ACHN (cell line): ENCODE data around the gene CTSA.
A peak's percentile ranks its signal among the peaks of the same experiment; 100 is the strongest.
"Not testable (repeated sequence)": the region's sequence is repeated elsewhere in the genome, so short reads cannot be mapped to it uniquely, and the experiment has no call there.

Source experiments
- DNase-seq: peaks from one replicate; pipeline ENCODE4 v3.0.0-alpha.2; 2015
- in situ Hi-C: cut with HindIII; loops from 2 replicates; pipeline ENCODE4 v1.10.0; 2017; ENCODE audit warnings: low sequenced_read_pairs, low pct_ligation_motif_present, low pct_unique_long_range_greater_than_20kb

The CTSA gene

DNA sequence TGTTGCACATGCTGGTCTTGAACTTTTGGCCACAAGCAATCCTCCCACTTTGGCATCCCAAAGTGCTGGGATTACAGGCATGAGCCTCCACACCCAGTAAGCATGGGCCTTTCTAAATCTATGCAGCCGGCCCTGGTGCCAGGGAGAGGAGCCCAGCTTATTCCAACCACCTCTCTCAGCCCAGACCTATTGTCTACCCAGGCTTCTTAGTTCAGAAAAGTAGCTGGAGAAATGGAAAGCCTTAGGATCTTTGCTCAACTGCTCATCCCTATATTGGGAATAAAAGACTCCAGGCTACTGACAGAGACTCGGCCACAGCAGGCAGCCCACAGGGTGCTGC, 35.6 kb downstream of the CTSA start:
- no peak for DNase-seq
- in situ Hi-C loops = no loop called here

DNA sequence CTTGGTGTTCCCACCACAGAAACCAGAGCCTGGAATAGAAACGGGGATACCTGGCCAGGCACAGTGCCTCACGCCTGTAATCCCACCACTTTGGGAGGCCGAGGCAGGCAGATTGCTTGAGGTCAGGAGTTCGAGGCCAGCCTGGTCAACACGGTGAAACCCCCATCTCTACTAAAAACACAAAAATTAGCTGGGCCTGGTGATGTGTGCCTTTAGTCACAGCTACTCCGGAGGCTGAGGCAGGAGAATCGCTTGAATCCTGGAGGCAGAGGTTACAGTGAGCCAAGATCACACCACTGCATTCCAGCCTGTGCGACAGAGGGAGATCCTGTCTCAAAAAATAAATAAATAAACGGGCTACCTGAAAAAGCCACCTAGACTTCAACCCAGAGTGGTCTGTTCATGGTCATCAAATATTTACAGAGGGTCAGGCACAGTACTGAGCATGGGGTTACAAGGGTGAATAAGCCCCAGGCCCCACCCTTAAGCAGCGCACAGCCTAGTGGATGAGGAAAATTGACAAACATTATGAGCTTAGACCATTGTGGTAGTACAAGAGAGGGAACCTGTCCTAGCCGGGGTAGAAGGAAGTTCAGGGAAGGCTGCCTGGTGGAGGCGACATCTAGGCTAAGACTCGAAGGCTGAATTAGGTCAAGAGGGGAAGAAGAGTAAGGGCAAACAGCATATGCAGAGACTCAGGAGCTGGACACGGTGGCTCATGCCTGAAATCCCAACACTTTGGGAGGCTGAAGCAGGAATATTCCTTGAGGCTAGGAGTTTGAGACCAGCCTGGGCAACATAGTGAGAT, 36.1 kb downstream of the CTSA start:
- in situ Hi-C loops = no loop called here
- no peak for DNase-seq

DNA sequence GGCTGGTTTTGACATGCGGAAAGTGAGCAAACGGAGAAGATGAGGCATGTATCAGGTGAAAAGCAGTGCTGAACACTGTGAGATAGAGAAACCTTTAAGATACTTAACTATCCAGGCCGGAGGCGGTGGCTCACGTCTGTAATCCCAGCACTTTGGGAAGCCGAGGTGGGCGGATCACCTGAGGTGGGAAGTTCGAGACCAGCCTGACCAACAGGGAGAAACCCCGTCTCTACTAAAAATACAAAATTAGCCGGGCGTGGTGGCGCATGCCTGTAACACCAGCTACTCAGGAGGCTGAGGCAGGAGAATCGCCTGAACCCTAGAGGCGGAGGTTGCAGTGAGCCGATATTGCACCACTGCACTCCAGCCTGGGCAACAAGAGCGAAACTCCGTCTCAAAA, 40.5 kb downstream of the CTSA start:
- DNase-seq, in situ Hi-C loops: not testable (repeated sequence)

DNA sequence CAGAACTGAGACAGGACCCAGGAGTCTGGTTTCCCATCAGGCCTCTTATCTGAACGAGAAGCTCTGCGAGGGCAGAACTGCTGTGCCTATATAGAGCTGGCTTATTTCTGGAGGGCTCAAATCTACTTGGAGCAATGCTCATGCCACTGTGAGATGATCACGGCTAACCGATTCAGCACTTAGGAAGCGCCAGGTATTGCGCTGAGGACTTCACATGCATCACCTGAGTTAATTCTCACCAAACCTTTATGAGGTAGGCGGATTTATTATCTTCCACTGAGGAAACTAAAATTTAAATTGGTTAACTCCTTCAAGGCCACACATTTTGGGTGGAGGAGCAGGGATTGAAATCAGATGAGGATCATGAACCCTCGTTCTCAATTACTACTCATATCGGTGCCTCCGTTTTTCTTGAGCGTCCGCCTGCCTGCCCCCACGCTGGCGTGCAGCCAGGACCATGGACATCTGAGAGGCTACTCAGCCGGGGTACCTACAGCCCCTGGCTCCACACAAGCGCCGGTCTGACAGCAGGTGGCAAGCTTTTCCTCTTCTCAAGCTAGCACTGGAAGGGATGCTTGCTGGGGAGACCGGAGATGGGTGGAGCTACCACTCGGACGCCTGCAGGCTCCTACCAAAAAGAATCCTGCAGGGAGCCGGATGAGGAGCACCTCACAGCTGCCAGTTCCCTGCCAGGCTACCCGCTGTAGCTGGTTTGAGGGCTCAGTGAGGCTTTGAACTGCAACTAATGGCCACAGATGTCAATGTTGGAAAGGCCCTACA, 42.3 kb downstream of the CTSA start:
- DNase-seq = peak; percentile 77
- in situ Hi-C loops = no loop called here

DNA sequence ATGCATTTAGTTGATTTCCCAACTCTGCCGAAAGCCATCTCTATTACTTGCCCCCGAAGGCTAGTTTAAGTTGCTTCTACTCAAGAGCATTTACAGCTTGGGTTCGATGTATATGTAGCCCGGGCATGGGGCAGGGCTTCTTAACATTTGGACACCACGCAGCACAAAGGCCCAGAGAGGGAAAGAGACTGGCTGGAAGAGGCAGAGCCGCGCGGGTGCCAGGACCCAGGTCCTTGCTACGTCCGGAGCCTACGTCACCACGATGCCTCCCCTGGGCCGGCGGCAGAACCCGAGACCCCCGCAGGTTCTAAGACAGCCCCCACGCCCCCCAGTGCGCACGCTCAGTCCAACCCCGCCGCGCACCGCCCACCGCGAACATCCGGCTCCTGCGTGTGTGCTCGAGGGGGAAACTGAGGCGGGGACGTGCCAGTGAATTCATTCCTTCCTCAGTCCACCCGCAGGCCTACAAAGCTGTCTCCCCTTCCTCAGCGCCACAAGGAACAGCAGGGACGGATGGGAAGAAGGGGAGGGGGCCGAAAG, 43.0 kb downstream of the CTSA start:
- in situ Hi-C loops = no loop called here
- peak; percentile 27 for DNase-seq

DNA sequence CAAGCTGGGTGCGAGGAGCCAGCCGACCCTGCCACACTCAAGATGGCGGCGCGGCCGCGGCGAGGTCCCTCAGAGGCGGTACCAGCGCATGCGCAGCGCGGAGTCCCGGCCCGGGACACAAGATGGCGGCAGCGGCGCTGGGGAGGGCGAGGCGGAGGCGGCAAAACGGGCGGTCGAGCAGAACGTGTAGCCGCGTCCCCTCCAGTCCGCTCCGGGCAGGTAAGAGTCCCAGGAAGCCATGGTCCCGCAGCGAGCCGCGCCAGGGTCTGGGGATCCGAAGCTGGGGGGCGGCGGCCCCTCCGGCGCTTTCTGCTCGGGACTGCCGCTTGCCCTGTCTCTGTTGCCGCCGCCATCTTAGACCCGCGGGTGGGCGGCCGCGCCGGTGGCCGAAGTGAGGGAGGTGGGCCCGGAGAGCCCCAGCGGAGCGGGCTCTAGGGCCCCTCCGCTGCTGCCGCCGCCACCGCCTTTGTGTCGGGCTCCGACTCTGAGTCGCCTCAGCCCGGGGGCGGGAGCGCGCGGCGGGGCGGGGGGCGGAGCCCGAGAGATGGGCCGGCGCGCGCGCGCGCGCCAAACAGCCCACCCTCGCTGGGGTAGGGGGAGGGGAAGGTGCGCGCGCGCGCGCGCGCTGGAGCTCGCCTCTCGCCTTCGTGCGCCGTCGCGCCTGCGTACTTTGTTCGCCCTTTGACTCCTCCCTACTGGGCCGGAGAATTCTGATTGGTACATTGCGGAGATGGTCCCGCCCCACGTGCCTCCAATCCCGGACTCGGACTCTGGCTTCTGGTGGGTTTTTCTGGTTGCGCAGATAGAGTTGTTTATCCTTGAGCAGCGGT, 43.7 kb downstream of the CTSA start, which contains the start of gene PCIF1:
Gene PCIF1, plus strand, starts transcription at position 98 of the 830 bp plus-strand sequence. CDS start 4,317 bp downstream, outside the sequence.
- in situ Hi-C loops = no loop called here
- DNase-seq = peak; percentile 94

DNA sequence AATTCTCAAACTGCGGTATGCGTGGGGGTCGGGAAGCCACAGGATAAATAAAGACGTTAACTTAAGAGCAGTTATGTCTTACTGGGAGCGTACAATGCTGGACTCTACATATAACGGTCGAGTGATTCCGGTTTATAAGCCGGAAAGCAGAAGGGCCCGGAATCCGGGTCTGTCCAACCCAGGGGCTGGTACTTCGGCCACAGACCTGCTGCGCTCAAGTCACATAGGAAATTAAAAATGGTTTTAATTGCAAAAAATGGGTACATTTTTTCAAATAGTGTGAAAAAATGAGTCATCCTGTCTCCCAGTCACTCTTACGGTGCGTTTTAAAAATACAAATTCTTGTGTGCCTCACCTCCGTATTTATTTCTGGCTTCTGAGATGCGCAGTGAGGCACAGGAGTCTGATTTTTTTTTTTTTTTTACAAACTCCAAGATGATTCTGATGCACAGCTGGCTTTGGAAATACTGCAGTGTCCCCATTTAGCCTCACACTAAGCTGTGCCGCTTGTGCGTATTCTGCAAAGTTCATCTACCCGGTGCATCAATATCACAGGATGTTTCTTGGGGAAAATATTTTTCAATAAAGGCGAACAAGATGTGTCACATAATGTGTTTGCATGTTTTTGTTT, 44.4 kb downstream of the CTSA start:
- no peak for DNase-seq
- in situ Hi-C loops = no loop called here

DNA sequence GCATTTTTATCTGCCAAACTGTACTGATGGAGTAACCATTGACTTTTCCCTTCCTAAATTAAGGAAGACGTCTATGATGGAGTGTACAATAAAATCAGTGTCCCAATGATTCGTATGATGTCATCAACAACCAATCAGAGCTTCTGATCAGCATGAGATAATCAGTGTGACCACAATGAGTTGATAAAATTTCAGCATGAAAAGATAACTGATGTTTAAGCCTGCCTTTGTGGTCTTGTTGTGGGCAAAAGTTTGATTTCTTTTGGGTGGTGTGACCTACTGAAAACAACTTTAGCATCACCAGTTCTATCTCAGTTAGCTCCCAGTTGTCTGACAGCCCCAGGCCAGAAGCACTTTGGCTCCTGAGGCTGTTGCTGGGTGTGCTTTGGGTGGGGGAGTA, 46.6 kb downstream of the CTSA start:
- no peak for DNase-seq
- in situ Hi-C loops = no loop called here

DNA sequence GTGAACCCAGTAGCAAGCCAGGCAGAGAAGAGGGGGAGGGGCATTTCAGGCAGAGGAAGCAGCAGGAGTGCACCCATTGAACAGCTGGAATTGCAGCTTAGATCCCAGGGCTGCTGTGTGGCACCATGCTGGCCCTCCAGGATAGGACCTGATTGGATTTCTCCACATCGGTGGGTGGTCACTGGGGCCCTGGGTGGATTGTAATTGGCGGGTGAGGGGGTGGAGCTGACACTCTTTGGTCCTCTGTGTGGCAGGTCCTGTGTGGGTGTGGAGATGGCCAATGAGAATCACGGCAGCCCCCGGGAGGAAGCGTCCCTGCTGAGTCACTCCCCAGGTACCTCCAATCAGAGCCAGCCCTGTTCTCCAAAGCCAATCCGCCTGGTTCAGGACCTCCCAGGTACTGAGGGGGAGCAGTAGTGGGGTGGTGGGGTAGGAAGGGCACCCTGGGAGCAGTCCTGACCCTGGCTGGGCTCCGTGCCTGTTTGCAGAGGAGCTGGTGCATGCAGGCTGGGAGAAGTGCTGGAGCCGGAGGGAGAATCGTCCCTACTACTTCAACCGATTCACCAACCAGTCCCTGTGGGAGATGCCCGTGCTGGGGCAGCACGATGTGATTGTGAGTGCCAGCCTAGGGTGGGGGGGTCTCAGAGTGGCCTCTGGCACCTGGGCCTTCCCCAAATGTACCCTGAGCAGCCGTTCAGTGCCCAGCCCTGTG, 47.7 kb downstream of the CTSA start:
- in situ Hi-C loops = no loop called here
- no peak for DNase-seq

DNA sequence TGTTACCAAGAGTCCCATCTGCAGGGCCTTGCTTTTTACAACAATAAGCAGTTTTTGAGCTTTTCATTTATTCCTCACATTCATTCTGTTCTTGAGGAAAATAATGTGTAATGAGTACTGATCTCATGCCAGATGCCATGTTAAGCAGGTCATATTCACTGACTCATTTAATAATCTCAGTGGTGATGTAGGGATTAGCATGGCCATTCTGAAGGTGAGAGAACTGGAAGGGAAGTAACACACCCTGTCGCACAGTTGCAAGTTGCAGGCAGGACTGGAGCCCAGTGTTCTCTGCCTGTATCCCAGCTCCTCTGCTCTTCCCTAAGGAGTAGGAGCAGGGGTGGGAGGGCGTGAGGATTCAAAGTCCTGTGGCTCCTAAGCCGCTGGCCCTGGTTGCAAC, 48.9 kb downstream of the CTSA start:
- in situ Hi-C loops = no loop called here
- DNase-seq = no peak

DNA sequence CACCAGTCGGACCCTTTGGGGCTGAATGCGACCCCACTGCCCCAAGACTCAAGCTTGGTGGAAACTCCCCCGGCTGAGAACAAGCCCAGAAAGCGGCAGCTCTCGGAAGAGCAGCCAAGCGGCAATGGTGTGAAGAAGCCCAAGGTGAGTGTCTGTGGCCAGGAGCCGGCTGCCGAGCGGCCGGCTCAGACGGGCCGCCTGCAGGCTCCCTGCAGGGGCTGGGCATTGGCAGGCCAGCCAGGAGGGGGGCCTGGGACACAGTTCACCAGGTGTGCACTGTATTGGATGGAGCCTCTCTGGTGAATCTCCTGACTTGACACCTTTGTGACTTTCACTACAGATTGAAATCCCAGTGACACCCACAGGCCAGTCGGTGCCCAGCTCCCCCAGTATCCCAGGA, 49.3 kb downstream of the CTSA start:
- in situ Hi-C loops = no loop called here

DNA sequence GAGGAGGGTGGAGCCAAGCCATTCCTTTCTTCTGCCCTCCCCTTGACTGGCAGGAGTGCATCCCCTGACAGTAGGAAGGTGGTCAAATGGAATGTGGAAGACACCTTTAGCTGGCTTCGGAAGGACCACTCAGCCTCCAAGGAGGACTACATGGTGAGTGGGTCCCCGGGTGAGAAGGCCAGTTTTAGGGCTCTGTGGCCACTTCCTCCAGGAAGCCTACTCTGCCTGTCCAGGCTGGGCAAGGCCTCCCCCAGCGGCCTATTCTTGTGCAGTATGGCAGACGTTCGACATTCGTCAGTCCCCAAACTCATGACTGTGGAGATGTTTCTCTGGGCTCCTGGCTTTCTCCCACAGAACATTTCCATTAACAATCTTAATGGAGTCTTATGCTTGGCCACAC, 52.5 kb downstream of the CTSA start:
- in situ Hi-C loops = no loop called here
- no peak for DNase-seq

More for the DNA sequence above, 49.3 kb downstream of the CTSA start:
- no peak for DNase-seq

DNA sequence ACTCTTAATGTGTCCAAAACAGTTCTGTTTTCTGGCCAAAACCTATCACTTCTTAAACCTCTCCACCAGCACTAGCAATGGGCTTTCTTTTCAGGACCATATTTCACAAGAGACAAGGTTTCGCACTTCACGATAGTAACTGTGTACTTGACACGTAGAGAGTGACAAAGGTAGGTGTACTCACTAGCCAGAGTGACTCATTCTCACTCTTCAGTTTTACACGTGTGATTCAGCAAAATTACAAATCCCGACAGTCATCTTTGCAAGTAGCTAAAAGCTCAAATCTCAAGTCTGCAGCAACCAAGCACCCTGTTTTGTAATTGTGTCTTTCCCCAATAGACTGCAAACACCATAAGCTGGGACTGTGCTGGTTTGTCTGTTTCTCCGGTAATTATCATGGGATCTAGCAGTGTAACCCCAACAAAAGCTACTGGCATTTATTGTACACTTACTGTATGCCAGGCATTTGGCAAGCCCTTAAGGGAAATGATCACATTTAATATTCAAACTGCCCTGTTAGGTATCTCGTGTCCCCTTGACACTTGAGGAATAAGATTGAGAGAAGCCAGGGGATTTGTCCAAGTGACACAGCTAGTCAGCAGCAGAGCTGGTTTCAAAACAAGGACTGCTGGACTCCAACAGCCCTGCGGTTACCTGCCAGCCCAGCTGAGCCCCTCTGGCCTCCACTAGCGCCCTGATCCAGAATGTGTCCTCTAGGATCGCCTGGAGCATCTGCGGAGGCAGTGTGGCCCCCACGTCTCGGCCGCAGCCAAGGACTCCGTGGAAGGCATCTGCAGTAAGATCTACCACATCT, 53.2 kb downstream of the CTSA start:
- in situ Hi-C loops = no loop called here
- DNase-seq = peak; percentile 25

DNA sequence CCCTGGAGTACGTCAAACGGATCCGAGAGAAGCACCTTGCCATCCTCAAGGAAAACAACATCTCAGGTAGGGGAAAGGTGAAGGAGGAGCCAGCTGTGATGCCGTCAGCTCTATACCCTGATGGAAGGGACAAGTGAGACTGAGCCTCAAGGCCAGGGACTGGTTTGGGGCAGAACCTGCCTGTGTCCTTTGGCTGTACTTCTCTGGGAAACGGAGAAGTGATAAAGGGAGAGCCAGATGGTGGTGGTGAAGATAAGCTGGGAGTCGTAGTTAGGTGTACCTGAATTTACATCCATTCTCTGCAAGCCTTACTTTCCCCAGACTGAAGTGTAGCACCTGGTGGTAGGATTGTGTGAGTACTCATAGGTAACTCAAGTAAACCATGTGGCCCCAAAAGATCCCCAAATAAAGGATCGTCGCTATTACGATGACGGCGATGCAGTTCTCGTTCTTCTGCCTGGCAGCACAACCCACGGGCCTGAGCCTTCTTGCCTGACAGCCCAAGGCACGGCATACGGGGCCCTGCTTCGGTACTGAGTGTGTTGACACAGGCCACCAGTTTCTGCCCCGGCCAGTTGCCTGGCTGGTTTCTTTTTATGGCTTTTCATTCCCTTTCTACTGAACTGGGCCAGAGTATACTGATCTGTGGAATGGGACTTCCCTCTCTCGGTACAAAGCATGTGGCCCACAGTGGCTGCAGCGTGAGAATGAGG, 54.0 kb downstream of the CTSA start:
- in situ Hi-C loops = no loop called here
- DNase-seq = no peak

DNA sequence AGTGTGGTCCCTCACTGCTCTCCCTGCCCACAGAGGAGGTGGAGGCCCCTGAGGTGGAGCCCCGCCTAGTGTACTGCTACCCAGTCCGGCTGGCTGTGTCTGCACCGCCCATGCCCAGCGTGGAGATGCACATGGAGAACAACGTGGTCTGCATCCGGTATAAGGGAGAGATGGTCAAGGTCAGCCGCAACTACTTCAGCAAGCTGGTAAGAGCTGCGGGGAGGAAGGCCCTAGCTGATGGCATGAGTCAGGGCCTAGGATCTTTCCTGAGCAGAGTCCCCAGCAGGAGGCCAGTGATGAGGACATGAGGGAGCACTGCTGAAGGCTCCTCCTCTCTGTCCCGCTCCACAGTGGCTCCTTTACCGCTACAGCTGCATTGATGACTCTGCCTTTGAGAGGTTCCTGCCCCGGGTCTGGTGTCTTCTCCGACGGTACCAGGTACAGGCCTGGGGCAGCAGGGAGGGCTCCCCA, 54.6 kb downstream of the CTSA start:
- in situ Hi-C loops = no loop called here
- DNase-seq = no peak

DNA sequence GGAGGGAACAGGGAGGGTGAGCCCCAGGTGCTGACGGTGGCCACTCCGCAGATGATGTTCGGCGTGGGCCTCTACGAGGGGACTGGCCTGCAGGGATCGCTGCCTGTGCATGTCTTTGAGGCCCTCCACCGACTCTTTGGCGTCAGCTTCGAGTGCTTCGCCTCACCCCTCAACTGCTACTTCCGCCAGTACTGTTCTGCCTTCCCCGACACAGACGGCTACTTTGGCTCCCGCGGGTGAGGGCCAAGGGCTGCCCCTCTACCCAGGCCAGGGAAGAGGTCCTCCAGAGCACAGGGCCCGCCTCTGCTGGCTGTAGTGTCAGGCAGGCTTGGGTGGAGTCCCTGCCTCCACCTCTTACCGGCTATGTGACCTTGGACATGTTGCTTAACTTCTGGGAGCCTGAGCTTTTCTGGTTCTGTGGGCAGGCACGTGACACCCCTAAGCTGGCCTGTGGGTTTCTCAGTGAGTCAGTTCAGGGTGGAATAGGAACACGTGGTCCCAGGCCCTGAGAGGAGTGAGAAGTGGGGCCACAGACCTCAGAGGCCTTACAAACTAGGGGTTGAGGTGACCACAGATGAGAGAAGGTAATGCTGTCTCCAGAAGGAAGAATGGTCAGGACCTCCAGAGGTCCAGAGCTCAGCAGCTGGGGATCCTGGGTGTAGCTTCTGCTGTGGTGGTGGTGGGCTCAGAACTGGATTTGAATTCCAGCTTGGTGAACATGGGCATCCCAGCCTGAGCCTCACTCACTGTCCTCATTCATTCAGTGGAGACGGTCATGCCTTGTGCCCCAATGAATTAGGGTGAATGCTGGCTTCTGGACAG, 55.2 kb downstream of the CTSA start:
- in situ Hi-C loops = no loop called here
- no peak for DNase-seq
